Psoas muscle (tissue), 8 donors: ENCODE results near the gene FHDC1. TPM values are rescaled to one million over a fixed set of nuclear protein-coding genes. Genes with fewer than 3 reads are reported as not detected.

Experiments
- ATAC-seq, 4 donors: fragments of 200-7000 bp; cut with Tn5 transposase; one replicate each; pipeline ENCODE4 v1.9.1; 2020; ENCODE audit warnings: moderate library complexity in 3 of 4, mild to moderate bottlenecking in 2 of 4
- DNase-seq, 2 donors: peaks; one replicate each; pipeline ENCODE4 v3.0.0-alpha.2; 2020
- H3K27ac ChIP-seq: fragments of 200-600 bp; one replicate; pipeline ENCODE4 v1.8.0; 2022
- H3K27me3 ChIP-seq, 3 donors: fragments of 200-600 bp in 1 of 3; one replicate each; pipeline versions ENCODE4 v1.6.1 to v1.8.0; 2013 to 2022; ENCODE audit warnings: low read length in 2 of 3, mild to moderate bottlenecking in 2 of 3, moderate library complexity in 1 of 3; ENCODE audit not compliant: insufficient read depth in 3 of 3
- H3K36me3 ChIP-seq, 2 donors: fragments of 200-600 bp in 1 of 2; one replicate each; pipeline versions ENCODE4 v1.6.1 to v1.8.0; 2013 to 2022; ENCODE audit warnings: low read depth in 1 of 2, mild to moderate bottlenecking in 1 of 2, moderate library complexity in 1 of 2; ENCODE audit not compliant: insufficient read depth in 1 of 2
- H3K4me1 ChIP-seq: fragments of 200-600 bp; one replicate; pipeline ENCODE4 v1.8.0; 2022
- H3K4me3 ChIP-seq: fragments of 200-600 bp; one replicate; pipeline ENCODE4 v1.8.0; 2022; ENCODE audit warnings: mild to moderate bottlenecking
- H3K9me3 ChIP-seq: fragments of 200-600 bp; one replicate; pipeline ENCODE4 v1.8.0; 2022
- WGBS, 3 donors: extraction: QIAGEN DNeasy Blood & Tissue Kit; methylation state at CpG; one replicate each; pipeline versions ENCODE4 v1.1.6 to v1.1.7; 2013; 5-methylcytosine and 5-hydroxymethylcytosine counted together
- intact Hi-C, 2 donors: fragments of 100-400 bp; cut with DNase I; formaldehyde crosslinking; loops; one replicate each; pipeline versions ENCODE4 v1.11.0 to v1.14.2; 2022
- polyA plus RNA-seq, 3 donors: library from polyadenylated mRNA; stranded (reverse); fragments of 200-250 nt; gene quantifications; one replicate each; pipeline ENCODE4 v1.2.3, GENCODE V29; 2013
- total RNA-seq, 4 donors: library from RNA; stranded (reverse); fragmentation: NEBNext Ultra II Directional in 2 of 4; extraction: Animal tissue kit (Norgen Biotek cat#: 25700) in 2 of 4; gene quantifications; one replicate each; pipeline versions ENCODE4 v1.2.1 to v1.2.4, GENCODE V29; 2021 to 2023
- TF ChIP-seq, protein P1 (sequence below): fragments of 200-600 bp; IDR thresholded peaks from one replicate; pipeline ENCODE4 v1.8.0; 2022; ENCODE audit warnings: antibody characterized with exemption
- donor health status: healthy with polysubstance abuse.
- donor health status: DM: no; HTN: no; CAD: no; lungs with moderate emphysema.
- donor health status: Bipolar disorder and iron deficiency.
- donor health status: healthy.
- donor health status: DM: yes; HTN: yes; CAD: no.
- donor health status: DM: no; HTN: no; CAD: no.
- donor health status: DM: no; HTN: no; CAD: no.
- donor health status: DM: yes; HTN: yes; CAD: no.

FHDC1 gene
- total and polyA plus RNA-seq, 7 donors = 0.27 to 2.8 (median 0.38) TPM

DNA sequence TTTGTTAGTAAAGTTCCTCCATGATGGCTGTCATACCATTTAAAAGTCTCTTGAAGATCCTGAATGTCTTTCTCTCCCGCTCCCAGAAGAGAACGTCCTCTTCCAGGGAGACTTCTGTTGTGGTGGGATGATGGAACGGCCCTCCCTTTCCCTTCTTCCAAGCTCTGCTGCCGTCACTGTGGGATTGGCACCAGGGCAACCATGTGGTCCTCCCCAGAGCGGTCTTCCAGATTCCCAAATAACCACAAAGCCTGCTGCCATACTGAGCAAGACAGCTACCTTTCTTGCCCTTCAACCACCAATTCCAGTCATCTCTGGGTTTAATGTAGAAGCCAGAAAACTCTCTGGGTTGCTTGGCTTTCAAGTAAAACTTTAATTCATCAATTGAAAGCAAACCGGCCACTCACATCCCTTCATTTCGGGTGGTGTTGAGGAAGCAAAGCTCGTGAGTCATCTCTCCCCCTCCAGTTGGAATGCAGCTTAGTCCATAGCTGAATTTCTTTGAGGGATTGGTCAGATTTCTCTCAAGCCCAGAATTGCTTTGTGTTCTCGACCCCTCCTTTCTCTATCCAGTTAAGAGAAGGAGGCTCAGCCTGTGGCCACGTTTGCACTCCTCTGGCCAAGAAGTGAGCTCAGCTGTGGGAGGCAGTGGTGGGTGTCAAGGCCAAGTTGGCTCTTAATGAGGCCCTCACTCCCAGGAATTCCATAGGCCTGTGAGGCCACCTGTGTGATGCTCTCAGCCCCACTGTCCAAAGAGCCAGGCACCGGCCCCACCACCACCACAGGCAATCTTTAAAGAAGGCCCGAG lies 36.9 kb downstream of the FHDC1 start:
- no peaks in the 10 kb centered on the region for H3K27me3 ChIP-seq
- H3K4me3 ChIP-seq = no peak overlapping the region
- intact Hi-C loops = no loop called here
- no peaks in the 10 kb centered on the region for H3K36me3 ChIP-seq
- TF ChIP-seq, protein P1, sequence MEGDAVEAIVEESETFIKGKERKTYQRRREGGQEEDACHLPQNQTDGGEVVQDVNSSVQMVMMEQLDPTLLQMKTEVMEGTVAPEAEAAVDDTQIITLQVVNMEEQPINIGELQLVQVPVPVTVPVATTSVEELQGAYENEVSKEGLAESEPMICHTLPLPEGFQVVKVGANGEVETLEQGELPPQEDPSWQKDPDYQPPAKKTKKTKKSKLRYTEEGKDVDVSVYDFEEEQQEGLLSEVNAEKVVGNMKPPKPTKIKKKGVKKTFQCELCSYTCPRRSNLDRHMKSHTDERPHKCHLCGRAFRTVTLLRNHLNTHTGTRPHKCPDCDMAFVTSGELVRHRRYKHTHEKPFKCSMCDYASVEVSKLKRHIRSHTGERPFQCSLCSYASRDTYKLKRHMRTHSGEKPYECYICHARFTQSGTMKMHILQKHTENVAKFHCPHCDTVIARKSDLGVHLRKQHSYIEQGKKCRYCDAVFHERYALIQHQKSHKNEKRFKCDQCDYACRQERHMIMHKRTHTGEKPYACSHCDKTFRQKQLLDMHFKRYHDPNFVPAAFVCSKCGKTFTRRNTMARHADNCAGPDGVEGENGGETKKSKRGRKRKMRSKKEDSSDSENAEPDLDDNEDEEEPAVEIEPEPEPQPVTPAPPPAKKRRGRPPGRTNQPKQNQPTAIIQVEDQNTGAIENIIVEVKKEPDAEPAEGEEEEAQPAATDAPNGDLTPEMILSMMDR = no peak
- H3K27ac ChIP-seq = no peak overlapping the region
- WGBS, 3 donors = 55 to 72% (median 65%) methylated on average over 12 of the region's 12 CpGs
- peak in 2 of 4 donors; percentile 29 to 47 for ATAC-seq
- H3K9me3 ChIP-seq = no peaks in the 10 kb centered on the region
- peak; percentile 37 to 58 for DNase-seq
- H3K4me1 ChIP-seq = no peaks in the 10 kb centered on the region

DNA sequence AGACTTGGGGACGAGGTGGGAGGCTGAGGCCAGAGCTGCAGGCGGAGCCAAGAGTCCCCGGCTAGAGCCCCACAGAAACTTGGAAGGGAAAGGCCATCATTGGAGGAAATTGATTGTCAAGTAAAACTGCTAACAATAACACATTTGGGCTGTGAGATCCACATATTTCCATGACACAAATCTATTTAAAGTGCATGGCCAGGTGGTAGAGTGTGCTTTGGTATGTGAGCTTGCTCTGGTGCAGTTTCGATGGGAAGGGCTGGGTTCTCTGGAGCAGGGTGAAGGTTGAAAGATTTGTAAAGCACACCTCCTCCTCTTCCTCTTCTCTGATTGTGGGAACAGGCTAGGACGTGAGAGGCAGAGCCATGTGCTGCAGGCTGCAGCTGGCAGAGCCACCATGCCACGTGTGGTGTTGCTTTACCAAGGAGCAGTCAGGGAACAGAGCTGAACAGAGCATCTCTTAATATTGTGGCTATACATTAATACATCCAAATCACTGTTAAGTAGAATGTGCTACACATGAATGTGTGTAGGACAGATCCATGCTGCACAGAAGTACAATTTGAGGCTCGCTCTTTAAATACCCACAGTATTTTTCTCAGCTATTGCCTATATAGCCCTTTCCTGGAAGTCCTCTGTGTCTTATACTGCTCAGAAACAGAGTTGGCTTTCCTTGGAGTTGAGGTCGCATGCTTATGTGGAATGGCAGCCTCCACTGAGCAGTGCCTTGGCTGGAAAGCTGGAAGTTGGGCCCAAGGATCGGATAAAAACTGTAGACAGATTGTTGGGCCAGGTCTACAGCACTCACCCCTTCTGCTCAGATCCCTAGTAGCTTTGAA lies 37.7 kb downstream of the FHDC1 start:
- H3K4me1 ChIP-seq = no peaks in the 10 kb centered on the region
- DNase-seq = no peak
- H3K27ac ChIP-seq = no peak overlapping the region
- H3K27me3 ChIP-seq = no peaks in the 10 kb centered on the region
- no peaks in the 10 kb centered on the region for H3K9me3 ChIP-seq
- H3K4me3 ChIP-seq = no peak overlapping the region
- ATAC-seq = no peak
- 63 to 68% (median 65%) methylated on average over 9 of the region's 9 CpGs for WGBS, 3 donors
- TF ChIP-seq, protein P1 = no peak
- no peaks in the 10 kb centered on the region for H3K36me3 ChIP-seq
- intact Hi-C loops = no loop called here

DNA sequence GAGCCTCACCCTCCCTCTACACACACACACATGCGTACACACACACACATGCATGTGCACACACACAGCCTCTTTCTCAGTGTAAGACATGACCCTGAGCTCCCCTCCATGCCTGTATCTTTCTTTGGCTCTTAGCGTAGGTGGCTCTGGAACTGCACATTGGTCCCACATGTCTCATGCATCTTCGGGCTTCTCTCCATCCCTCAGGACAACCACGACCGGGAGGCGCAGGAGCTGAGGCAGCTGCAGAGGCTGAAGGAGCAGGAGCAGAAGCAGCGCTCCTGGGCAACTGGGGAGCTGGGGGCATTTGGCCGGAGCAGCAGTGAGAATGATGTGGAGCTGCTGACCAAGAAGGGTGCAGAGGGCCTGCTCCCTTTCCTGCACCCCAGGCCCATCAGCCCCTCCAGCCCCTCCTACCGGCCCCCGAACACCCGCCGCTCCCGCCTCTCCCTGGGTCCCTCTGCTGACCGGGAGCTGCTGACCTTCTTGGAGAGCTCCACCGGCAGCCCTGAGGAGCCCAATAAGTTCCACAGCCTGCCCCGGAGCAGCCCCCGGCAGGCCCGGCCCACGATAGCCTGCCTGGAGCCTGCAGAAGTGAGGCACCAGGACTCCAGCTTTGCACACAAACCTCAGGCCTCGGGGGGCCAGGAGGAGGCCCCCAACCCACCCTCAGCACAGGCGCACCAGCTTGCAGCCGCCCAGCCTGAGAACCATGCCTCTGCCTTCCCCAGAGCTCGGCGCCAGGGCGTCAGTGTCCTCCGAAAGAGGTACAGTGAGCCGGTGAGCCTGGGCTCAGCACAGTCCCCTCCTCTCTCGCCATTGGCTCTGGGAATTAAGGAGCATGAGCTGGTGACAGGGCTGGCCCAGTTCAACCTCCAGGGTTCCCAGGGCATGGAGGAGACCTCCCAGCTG lies 38.6 kb downstream of the FHDC1 start:
- no peaks in the 10 kb centered on the region for H3K9me3 ChIP-seq
- no peaks in the 10 kb centered on the region for H3K36me3 ChIP-seq
- no peak overlapping the region for H3K4me3 ChIP-seq
- H3K27me3 ChIP-seq = no peaks in the 10 kb centered on the region
- H3K27ac ChIP-seq = no peak overlapping the region
- TF ChIP-seq, protein P1 = no peak
- 85 to 91% (median 87%) methylated on average over 27 to 28 of the region's 28 CpGs for WGBS, 3 donors
- ATAC-seq (no peak), DNase-seq (no peak)
- no peaks in the 10 kb centered on the region for H3K4me1 ChIP-seq
- intact Hi-C loops = no loop called here

- no peaks in the 10 kb centered on the region for H3K36me3 ChIP-seq
- WGBS, 3 donors = 90 to 91% (median 91%) methylated on average over 38 of the region's 38 CpGs
- H3K27ac ChIP-seq = no peak overlapping the region
- H3K4me1 ChIP-seq = no peaks in the 10 kb centered on the region
- H3K9me3 ChIP-seq = no peaks in the 10 kb centered on the region
- intact Hi-C loops = no loop called here
- ATAC-seq (no peak), DNase-seq (no peak)
- no peaks in the 10 kb centered on the region for H3K27me3 ChIP-seq
- no peak overlapping the region for H3K4me3 ChIP-seq
- TF ChIP-seq, protein P1 = no peak
Observed at GRCh38 chr4:152975380-152976211, 39.5 kb downstream of the FHDC1 start.
